ENCODE measurements around the gene TCIRG1. TPM values are rescaled to one million over a fixed set of nuclear protein-coding genes. Genes with fewer than 3 reads are reported as not detected.
"Not testable (repeated sequence)": the region's sequence is repeated elsewhere in the genome, so short reads cannot be mapped to it uniquely, and the experiment has no call there.

Gene TCIRG1
- total RNA-seq, 1 donor from 2014 or later, result 149 TPM

DNA sequence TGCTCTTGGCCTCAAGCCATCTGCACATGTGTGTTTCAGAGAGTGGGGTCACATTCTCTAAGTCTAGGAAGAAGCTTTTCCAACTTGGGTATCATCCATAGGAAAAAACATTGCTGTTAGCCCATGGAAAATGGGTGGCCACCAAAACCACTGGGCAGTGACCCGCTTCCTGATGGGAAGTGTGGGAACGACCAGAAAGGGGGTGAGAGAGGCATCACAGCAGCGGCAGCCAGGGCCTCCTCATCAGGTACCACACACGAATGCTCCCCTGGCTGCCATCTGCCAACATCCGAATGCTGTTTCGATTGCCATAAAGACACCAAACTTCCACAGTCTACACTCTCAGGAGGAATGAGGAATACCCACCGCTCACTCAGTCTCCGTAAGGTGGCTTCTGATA is 42.0 kb downstream of the TCIRG1 start:
- Mint-ChIP-seq H3K9me3 (no peaks in the 10 kb centered on the region), H3K27me3 (no peaks in the 10 kb centered on the region), H3K36me3 (ENCODE audit: low read depth) (no peaks in the 10 kb centered on the region), H3K27ac (no peak overlapping the region), H3K4me3 (no peak overlapping the region), H3K4me1 (no peaks in the 10 kb centered on the region)
- intact Hi-C loops (cut with micrococcal nuclease), result no loop called here
- DNase-seq, result no peak

DNA sequence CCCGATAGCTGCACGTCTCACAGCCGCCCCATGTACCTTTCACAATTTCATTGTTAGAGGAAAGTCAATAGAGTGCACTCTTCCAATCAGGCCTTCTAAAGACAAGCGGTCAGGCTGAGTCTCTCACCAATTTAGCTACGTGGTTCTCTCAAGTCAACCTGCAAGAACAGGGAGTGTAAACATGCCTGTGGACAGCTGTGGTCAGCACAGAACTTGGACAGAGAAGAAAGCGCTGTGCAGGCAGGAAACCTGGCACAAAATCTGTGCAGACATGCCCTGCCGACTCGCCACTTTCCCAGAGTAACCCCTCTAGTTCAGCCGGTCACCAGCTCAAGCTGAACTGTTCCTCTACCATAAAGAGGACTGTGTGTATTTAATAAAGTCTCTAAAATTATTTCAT is 42.9 kb downstream of the TCIRG1 start:
- no peak overlapping the region for H3K27ac Mint-ChIP-seq
- H3K36me3 Mint-ChIP-seq (ENCODE audit: low read depth), result no peaks in the 10 kb centered on the region
- H3K4me3 Mint-ChIP-seq, result no peak overlapping the region
- intact Hi-C loops (cut with micrococcal nuclease), result no loop called here
- H3K9me3 Mint-ChIP-seq, result no peaks in the 10 kb centered on the region
- DNase-seq, result no peak
- no peaks in the 10 kb centered on the region for H3K4me1 Mint-ChIP-seq
- H3K27me3 Mint-ChIP-seq, result no peaks in the 10 kb centered on the region

DNA sequence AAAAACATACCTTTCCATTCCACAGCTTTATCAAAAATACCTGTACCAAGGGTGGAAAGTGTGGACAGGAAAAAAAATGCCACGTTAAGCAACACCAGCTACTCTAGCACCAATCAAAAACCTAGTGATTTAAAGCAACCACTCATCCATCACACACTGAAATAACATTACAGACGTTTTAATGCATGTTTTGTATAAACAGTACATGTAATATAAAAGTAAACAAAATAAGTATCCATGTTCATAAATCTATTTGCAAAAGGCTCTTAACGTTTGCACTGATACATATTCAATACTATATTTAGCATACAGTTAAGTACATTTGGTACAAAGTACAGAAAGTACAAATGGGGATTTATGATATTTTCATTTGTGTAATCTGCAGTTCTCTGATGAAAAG is 43.7 kb downstream of the TCIRG1 start:
- no peaks in the 10 kb centered on the region for H3K9me3 Mint-ChIP-seq
- H3K36me3 Mint-ChIP-seq (ENCODE audit: low read depth), result no peaks in the 10 kb centered on the region
- no peak overlapping the region for H3K27ac Mint-ChIP-seq
- no peak overlapping the region for H3K4me3 Mint-ChIP-seq
- H3K27me3 Mint-ChIP-seq, result no peaks in the 10 kb centered on the region
- intact Hi-C loops (cut with micrococcal nuclease), result no loop called here
- H3K4me1 Mint-ChIP-seq, result no peaks in the 10 kb centered on the region
- DNase-seq, result no peak

DNA sequence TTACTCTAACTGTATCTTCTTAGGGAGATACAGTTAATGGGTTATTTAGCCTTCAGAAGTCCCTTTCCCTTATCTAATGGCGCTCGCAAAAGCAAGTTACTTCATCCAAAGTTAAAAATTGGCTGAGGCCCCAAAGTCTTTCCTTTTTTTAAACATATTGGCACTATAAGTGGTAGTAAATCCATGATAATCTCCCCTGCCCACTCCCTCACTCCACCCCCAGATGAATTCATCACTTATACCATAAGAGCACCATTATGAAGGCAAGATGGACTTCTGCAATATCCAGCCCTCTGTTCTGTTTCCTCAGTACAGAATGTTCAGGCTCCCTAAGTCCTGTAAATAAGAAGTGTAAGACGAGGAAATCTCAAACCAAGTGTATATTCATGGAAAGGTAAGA is 44.7 kb downstream of the TCIRG1 start:
- Mint-ChIP-seq H3K36me3 (ENCODE audit: low read depth) (no peaks in the 10 kb centered on the region), H3K4me1 (no peaks in the 10 kb centered on the region), H3K27ac (no peak overlapping the region), H3K9me3 (no peaks in the 10 kb centered on the region), H3K27me3 (no peaks in the 10 kb centered on the region), H3K4me3 (no peak overlapping the region)
- intact Hi-C loops (cut with micrococcal nuclease), result no loop called here
- no peak for DNase-seq

DNA sequence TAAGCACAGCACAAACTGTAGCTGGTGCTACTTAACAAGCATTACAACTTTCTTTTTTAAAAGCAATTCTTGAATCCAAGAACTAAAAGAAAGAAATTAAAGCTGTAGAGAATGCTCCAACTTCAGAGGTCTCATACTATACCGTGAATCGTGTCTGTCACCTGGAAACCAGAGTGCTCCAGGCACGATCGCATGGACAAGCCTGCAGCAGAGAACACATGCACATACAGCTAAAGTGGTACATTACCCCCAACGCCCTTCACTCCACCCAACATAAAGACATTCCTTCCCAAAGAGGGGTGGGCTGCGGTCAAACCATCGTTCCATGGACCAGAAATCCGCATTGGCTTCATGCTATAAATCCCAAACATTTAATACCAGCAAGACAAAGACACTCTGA is 50.9 kb downstream of the TCIRG1 start:
- no peak overlapping the region for H3K27ac Mint-ChIP-seq
- H3K4me3 Mint-ChIP-seq, result no peak overlapping the region
- H3K4me1 Mint-ChIP-seq, result peaks cover 2% of the 10 kb centered on the region
- no peak for DNase-seq
- intact Hi-C loops (cut with micrococcal nuclease), result no loop called here
- H3K27me3 Mint-ChIP-seq, result no peaks in the 10 kb centered on the region
- no peaks in the 10 kb centered on the region for H3K36me3 Mint-ChIP-seq (ENCODE audit: low read depth)
- no peaks in the 10 kb centered on the region for H3K9me3 Mint-ChIP-seq

DNA sequence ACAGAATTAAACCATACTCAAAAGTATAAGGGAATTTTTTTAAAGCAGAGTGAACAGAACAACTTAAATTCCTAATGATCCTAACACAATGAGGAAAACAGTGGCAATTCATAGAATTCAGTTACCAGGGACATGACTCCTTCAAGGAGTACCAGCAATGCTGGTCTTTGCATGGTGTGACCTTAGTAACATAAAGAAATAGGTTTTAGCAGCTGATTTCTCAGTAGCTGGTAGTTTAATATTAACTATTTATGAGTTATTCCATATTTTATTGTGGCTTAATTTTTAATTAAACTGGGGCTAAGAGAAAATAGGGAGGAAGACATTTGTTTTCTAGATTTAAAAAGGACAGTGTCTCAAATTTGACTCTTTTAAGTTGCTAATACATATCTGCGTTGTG is 51.5 kb downstream of the TCIRG1 start:
- intact Hi-C loops (cut with micrococcal nuclease), result no loop called here
- H3K4me3 Mint-ChIP-seq, result no peak overlapping the region
- H3K36me3 Mint-ChIP-seq (ENCODE audit: low read depth), result no peaks in the 10 kb centered on the region
- no peak for DNase-seq
- no peak overlapping the region for H3K27ac Mint-ChIP-seq
- H3K4me1 Mint-ChIP-seq, result peaks cover 2% of the 10 kb centered on the region
- no peaks in the 10 kb centered on the region for H3K9me3 Mint-ChIP-seq
- no peaks in the 10 kb centered on the region for H3K27me3 Mint-ChIP-seq

DNA sequence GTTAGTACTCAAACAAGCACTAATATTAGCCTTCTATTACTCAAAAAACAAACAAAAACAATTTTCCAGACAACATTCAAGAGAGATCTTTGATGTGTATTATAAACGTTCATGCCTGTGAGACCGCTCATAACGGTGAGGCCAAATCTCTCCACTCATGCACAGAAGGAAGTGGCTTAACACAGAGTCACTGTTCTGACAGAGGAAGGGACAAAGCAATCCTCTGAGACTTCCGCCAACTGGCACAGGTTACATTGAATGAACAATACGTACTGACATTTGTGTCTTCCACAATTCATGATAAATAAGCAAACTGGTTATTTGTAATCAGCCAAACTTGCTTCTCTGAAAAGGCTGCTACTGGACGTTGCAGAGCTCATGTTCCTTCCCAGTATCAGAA is 51.9 kb downstream of the TCIRG1 start:
- intact Hi-C loops (cut with micrococcal nuclease), result no loop called here
- H3K36me3 Mint-ChIP-seq (ENCODE audit: low read depth), result no peaks in the 10 kb centered on the region
- DNase-seq, result no peak
- no peak overlapping the region for H3K27ac Mint-ChIP-seq
- H3K27me3 Mint-ChIP-seq, result no peaks in the 10 kb centered on the region
- peaks cover 2% of the 10 kb centered on the region for H3K4me1 Mint-ChIP-seq
- H3K9me3 Mint-ChIP-seq, result no peaks in the 10 kb centered on the region
- no peak overlapping the region for H3K4me3 Mint-ChIP-seq

DNA sequence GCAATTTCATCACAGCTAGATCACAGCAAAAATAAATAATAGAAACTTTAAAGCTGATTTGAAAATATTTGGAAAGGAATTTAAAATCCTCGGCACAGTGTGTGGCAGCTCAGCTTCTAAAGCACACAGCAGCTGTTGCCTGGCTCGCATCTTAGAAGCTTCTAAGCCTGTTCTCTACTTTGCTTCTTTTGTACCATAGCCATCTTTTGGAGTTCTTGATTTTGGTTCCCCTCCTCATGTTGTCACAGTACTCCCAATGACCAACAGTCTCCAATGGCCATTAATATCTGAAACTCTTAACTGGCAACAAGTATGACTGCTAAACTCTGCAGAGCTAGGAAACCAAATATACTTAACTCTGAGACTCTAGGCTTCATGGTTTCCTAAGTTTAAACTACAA is 53.6 kb downstream of the TCIRG1 start:
- peaks cover 2% of the 10 kb centered on the region for H3K4me1 Mint-ChIP-seq
- H3K9me3 Mint-ChIP-seq, result no peaks in the 10 kb centered on the region

DNA sequence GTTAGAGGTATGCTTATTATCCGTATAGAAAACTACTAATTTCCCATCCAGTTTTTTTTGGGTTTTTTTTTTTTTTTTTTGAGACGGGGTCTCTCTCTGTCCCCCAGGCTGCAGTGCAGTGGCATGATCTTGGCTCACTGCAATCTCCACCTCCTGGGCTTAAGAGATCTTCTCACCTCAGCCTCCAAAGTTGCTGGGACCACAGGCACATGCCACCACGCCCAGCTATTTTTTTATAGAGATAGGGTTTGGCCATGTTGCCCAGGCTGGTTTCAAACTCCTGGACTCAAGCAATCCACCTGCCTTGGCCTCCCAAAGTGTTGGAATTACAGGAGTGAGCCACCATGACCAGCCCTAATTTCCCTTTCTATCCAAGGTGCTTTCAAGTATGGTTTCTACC is 54.1 kb downstream of the TCIRG1 start:
- H3K4me1 Mint-ChIP-seq; H3K9me3 Mint-ChIP-seq; DNase-seq; H3K4me3 Mint-ChIP-seq; intact Hi-C loops (cut with micrococcal nuclease); H3K36me3 Mint-ChIP-seq (ENCODE audit: low read depth); H3K27me3 Mint-ChIP-seq; H3K27ac Mint-ChIP-seq: not testable (repeated sequence)

More for the DNA sequence above, 53.6 kb downstream of the TCIRG1 start:
- Mint-ChIP-seq H3K27me3 (no peaks in the 10 kb centered on the region), H3K27ac (no peak overlapping the region), H3K36me3 (ENCODE audit: low read depth) (no peaks in the 10 kb centered on the region), H3K4me3 (no peak overlapping the region)
- intact Hi-C loops (cut with micrococcal nuclease), result no loop called here
- DNase-seq, result no peak

DNA sequence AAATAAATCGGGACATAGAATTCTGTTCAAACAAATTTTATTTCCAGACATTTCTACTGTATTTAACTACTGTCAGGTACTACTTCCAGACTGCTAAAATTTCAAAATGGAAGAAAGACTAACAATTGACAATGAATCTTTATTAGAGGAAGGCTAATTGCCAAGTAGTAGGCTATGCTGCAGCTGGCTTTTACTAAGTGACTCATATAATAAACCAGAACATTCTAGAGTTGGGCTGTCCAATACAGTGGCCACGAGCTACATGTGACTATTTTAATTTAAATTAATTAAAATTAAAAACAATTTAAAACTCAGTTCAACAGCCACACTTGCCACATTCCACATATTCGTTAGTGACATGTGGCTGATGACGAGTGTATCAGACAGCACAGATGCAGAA is 54.7 kb downstream of the TCIRG1 start:
- H3K27ac Mint-ChIP-seq, result no peak overlapping the region

DNA sequence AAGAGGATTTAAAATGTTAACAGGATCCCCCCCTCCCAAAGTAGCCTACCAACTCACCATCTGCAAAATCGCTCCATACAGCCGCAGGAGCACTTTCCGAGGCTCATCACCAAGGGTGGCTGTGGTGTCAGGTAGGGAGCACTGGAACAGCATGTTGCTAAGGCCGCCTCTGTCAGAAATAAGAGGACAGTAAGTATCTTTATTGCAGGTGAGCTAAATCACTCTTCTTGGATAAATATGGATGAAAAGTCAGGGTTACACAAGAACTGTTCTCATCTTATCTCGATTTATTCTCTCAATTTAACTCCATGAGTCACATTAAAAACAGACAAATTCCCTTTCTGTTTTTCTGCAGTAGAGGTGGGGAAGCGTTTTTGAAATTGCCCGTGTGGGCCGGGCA is 58.1 kb downstream of the TCIRG1 start:
- no peaks in the 10 kb centered on the region for H3K27me3 Mint-ChIP-seq
- DNase-seq, result no peak
- no peak overlapping the region for H3K4me3 Mint-ChIP-seq
- H3K4me1 Mint-ChIP-seq, result peaks cover 11% of the 10 kb centered on the region
- H3K36me3 Mint-ChIP-seq (ENCODE audit: low read depth), result no peaks in the 10 kb centered on the region
- no peaks in the 10 kb centered on the region for H3K9me3 Mint-ChIP-seq
- no peak overlapping the region for H3K27ac Mint-ChIP-seq
- intact Hi-C loops (cut with micrococcal nuclease), result no loop called here

More for the DNA sequence above, 54.7 kb downstream of the TCIRG1 start:
- intact Hi-C loops (cut with micrococcal nuclease), result no loop called here
- Mint-ChIP-seq H3K27me3 (no peaks in the 10 kb centered on the region), H3K4me3 (no peak overlapping the region), H3K4me1 (peaks cover 2% of the 10 kb centered on the region), H3K9me3 (no peaks in the 10 kb centered on the region), H3K36me3 (ENCODE audit: low read depth) (no peaks in the 10 kb centered on the region)
- no peak for DNase-seq

DNA sequence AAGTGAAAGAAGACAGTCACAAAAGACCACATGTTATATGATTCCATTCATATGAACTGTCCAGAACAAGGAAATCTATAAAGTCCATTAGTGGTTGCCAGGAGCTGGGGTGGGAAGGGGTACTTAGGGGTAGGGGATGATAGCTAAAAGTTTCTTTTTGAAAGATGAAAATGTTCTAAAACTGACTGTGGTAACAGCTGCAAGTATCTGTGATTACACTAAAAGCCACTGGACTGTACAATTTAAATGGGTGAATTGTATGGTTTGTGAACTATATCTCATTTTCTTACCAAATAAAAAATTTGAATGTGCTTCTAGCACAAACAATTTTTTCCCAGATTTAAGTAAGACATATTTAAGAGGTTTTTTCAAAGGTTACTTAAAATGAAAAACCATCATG is 60.2 kb downstream of the TCIRG1 start:
- Mint-ChIP-seq H3K27me3 (no peaks in the 10 kb centered on the region), H3K9me3 (no peaks in the 10 kb centered on the region), H3K4me3 (peak overlapping the region; percentile 19), H3K4me1 (peaks cover 11% of the 10 kb centered on the region), H3K27ac (no peak overlapping the region), H3K36me3 (ENCODE audit: low read depth) (no peaks in the 10 kb centered on the region)
- no peak for DNase-seq
- intact Hi-C loops (cut with micrococcal nuclease), result no loop called here

DNA sequence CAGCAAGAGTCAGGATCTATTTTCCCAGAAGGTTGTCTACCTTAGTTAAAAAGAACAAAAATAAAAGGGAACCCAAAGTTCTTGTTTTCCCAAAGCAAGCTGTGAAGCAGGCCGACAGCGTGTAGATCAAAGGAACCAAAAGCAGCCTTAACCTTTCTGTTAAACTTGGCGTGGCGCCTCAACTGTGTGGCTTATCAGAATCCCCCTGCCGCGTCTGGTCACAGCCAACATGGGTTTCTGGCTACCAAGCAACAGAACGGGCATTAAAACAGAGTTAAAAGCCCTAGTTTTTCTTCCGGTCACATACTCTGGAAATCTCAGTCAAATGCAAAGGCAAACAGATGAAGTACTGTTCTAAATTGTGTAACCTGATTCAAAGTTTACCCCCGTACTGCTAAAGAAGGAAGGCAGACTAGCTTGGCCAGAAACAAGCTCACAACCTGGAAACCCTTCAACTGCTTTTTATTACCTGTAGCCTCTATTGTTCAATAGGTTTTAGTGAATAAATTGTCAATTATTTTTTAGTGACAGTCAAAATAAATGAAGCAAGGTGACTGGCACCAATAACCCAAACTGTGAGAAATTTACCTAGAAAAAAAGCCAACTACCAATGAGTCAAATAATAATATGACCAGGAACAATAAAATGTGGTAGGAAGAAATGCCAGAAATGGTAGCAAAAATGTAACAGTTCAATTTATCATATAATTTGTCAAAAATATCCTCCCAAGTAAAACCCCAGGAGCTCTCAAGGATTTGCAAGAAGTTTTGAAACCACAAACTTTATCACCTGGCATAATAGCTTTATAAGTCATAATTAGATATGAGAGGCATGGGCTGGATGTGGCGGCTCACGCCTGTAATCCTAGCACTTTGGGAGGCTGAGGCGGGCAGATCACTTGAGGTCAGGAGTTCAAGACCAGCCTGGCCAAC is 60.9 kb downstream of the TCIRG1 start:
- H3K4me3 Mint-ChIP-seq, result peak overlapping the region; percentile 19
- no peaks in the 10 kb centered on the region for H3K36me3 Mint-ChIP-seq (ENCODE audit: low read depth)
- DNase-seq, result peak; percentile 74
- intact Hi-C loops (cut with micrococcal nuclease), result no loop called here
- no peaks in the 10 kb centered on the region for H3K9me3 Mint-ChIP-seq
- no peak overlapping the region for H3K27ac Mint-ChIP-seq
- H3K4me1 Mint-ChIP-seq, result peaks cover 11% of the 10 kb centered on the region
- H3K27me3 Mint-ChIP-seq, result no peaks in the 10 kb centered on the region
